GM23338 (cell line): ENCODE results near the gene GRHL3. TPM values are rescaled to one million over a fixed set of nuclear protein-coding genes. Genes with fewer than 3 reads are reported as not detected.
A peak's percentile ranks its signal among the peaks of the same experiment; 100 is the strongest.

Source experiments
- ATAC-seq: fragments of 200-7000 bp; cut with Tn5 transposase; 3 replicates; pipeline ENCODE4 v1.9.1; 2020
- DNase-seq: peaks from one replicate; pipeline ENCODE4 v3.0.0-alpha.2; 2015; ENCODE audit warnings: low spot score
- H2AFZ ChIP-seq: fragments of 200-600 bp; sonication (generic); 2 replicates; pipeline ENCODE4 v1.8.0; 2016; ENCODE audit warnings: antibody characterized with exemption, mild to moderate bottlenecking, moderate library complexity
- H3F3A ChIP-seq: fragments of 200-600 bp; sonication (generic); replicated peaks from 2 replicates; pipeline ENCODE4 v1.8.0; 2017; ENCODE audit warnings: antibody characterized with exemption, mixed run types, low read depth
- H3K27ac ChIP-seq: fragments of 200-600 bp; sonication (generic); 2 replicates; pipeline ENCODE4 v1.6.1; 2016; ENCODE audit warnings: low read depth
- H3K27me3 ChIP-seq: fragments of 200-600 bp; sonication (generic); 2 replicates; pipeline ENCODE4 v1.8.0; 2016; ENCODE audit warnings: mild to moderate bottlenecking, mixed run types, moderate library complexity; ENCODE audit not compliant: insufficient read depth
- H3K36me3 ChIP-seq: fragments of 200-600 bp; sonication (generic); 2 replicates; pipeline ENCODE4 v1.8.0; 2016; ENCODE audit warnings: mild to moderate bottlenecking; ENCODE audit not compliant: insufficient read depth
- H3K4me1 ChIP-seq: fragments of 200-600 bp; sonication (generic); 2 replicates; pipeline ENCODE4 v1.8.0; 2016; ENCODE audit warnings: mild to moderate bottlenecking, moderate library complexity; ENCODE audit not compliant: insufficient read depth
- H3K4me2 ChIP-seq: fragments of 200-600 bp; sonication (generic); 2 replicates; pipeline ENCODE4 v1.7.1; 2017; ENCODE audit warnings: mixed run types
- H3K4me3 ChIP-seq: fragments of 200-600 bp; sonication (generic); 2 replicates; pipeline ENCODE4 v1.6.1; 2016; ENCODE audit warnings: mixed run types
- H3K79me2 ChIP-seq: fragments of 200-600 bp; sonication (generic); replicated peaks from 2 replicates; pipeline ENCODE4 v1.8.0; 2017; ENCODE audit warnings: mild to moderate bottlenecking; ENCODE audit not compliant: insufficient read depth
- H3K9me2 ChIP-seq: fragments of 200-600 bp; sonication (generic); 2 replicates; pipeline ENCODE4 v1.8.0; 2017; ENCODE audit not compliant: insufficient read depth
- H4K20me1 ChIP-seq: fragments of 200-600 bp; sonication (generic); replicated peaks from 2 replicates; pipeline ENCODE4 v1.8.0; 2017; ENCODE audit warnings: mild to moderate bottlenecking; ENCODE audit not compliant: insufficient read depth
- H3K27ac Mint-ChIP-seq: 2 replicates; pipeline ENCODE4 v1.8.0; 2020; ENCODE audit warnings: inconsistent platforms, mild to moderate bottlenecking, moderate library complexity, mixed read lengths
- H3K27me3 Mint-ChIP-seq: 3 replicates; pipeline ENCODE4 v1.8.0; 2022; ENCODE audit warnings: low read depth, mild to moderate bottlenecking, moderate library complexity, mixed read lengths, inconsistent platforms; ENCODE audit not compliant: insufficient read depth, poor library complexity
- H3K36me3 Mint-ChIP-seq: 3 replicates; pipeline ENCODE4 v1.8.0; 2021; ENCODE audit warnings: low read depth, mild to moderate bottlenecking, inconsistent platforms, moderate library complexity, mixed read lengths
- H3K4me1 Mint-ChIP-seq: 3 replicates; pipeline ENCODE4 v1.8.0; 2020; ENCODE audit warnings: mild to moderate bottlenecking, inconsistent platforms, mixed read lengths
- H3K4me3 Mint-ChIP-seq: 3 replicates; pipeline ENCODE4 v1.8.0; 2021; ENCODE audit warnings: moderate library complexity, mild to moderate bottlenecking, inconsistent platforms, mixed read lengths
- H3K9me3 Mint-ChIP-seq: 3 replicates; pipeline ENCODE4 v1.8.0; 2020; ENCODE audit warnings: moderate library complexity, mild to moderate bottlenecking, inconsistent platforms, mixed read lengths
- CREB1 ChIP-seq: fragments of 250-450 bp; sonication (Bioruptor Pico); IDR thresholded peaks from 2 replicates; pipeline ENCODE4 v1.5.0; 2020; ENCODE audit warnings: low read depth, mild to moderate bottlenecking, moderate library complexity
- CTCF ChIP-seq, 2 experiments: fragments of 200-600 bp in 1 of 2; sonication (generic) in 1 of 2; conservative IDR thresholded peaks; 2 replicates each; pipeline versions ENCODE4 v1.5.1 to v1.6.1; 2016 to 2017; ENCODE audit warnings: antibody characterized with exemption in 2 of 2, low read depth in 2 of 2, mild to moderate bottlenecking in 2 of 2, moderate library complexity in 1 of 2
- ETS1 ChIP-seq: IDR thresholded peaks from 2 replicates; pipeline ENCODE4 v1.6.1; 2016; ENCODE audit warnings: antibody characterized with exemption
- EZH2 ChIP-seq: fragments of 200-600 bp; sonication (generic); IDR thresholded peaks from one replicate; pipeline ENCODE4 v1.8.0; 2017; ENCODE audit warnings: antibody characterized with exemption, mild to moderate bottlenecking, low read depth; ENCODE audit not compliant: unreplicated experiment
- EZH2phosphoT487 ChIP-seq: fragments of 200-600 bp; sonication (generic); IDR thresholded peaks from one replicate; pipeline ENCODE4 v1.8.1; 2018; ENCODE audit warnings: antibody characterized with exemption; ENCODE audit not compliant: unreplicated experiment
- JUNB ChIP-seq: IDR thresholded peaks from one replicate; pipeline ENCODE4 v1.6.1; 2016; ENCODE audit warnings: antibody characterized with exemption; ENCODE audit not compliant: unreplicated experiment
- NANOG ChIP-seq: IDR thresholded peaks from 2 replicates; pipeline ENCODE4 v1.6.1; 2016; ENCODE audit warnings: antibody characterized with exemption, borderline replicate concordance
- POLR2AphosphoS5 ChIP-seq: IDR thresholded peaks from 2 replicates; pipeline ENCODE4 v1.6.1; 2016; ENCODE audit warnings: antibody characterized with exemption, low read depth
- REST ChIP-seq: IDR thresholded peaks from one replicate; pipeline ENCODE4 v1.6.1; 2018; ENCODE audit warnings: antibody characterized with exemption; ENCODE audit not compliant: unreplicated experiment
- STAT1 ChIP-seq: IDR thresholded peaks from one replicate; pipeline ENCODE4 v1.6.1; 2016; ENCODE audit warnings: antibody characterized with exemption; ENCODE audit not compliant: unreplicated experiment
- ZNF331 ChIP-seq: fragments of 250-450 bp; sonication (Bioruptor Pico); IDR thresholded peaks from 2 replicates; pipeline ENCODE4 v1.5.0; 2020; ENCODE audit warnings: low read depth, mild to moderate bottlenecking, moderate library complexity
- polyA plus RNA-seq: library from polyadenylated mRNA; unstranded; fragments of >200 nt; fragmentation: Nextera tagmentation; extraction: Ambion mirVana; gene quantifications from 2 replicates; pipeline ENCODE4 v1.2.1, GENCODE V29; 2016
- total RNA-seq: library from RNA; depleted of rRNA; stranded (reverse); fragments of >200 nt; shearing (Covaris generic); gene quantifications from 2 replicates; pipeline ENCODE4 v1.2.3, GENCODE V29; 2014

Gene GRHL3
- total and polyA plus RNA-seq, 2 experiments from 2014 or later = 0.78 to 1.1 TPM

- ATAC-seq (no peak), DNase-seq (no peak)
- H4K20me1 ChIP-seq = no peaks in the 10 kb centered on the region
- Mint-ChIP-seq H3K27ac (no peak overlapping the region), H3K36me3 (no peaks in the 10 kb centered on the region), H3K4me1 (peaks cover 31% of the 10 kb centered on the region), H3K4me3 (no peak overlapping the region), H3K27me3 (peaks cover 41% of the 10 kb centered on the region), H3K9me3 (no peaks in the 10 kb centered on the region)
- H3F3A ChIP-seq = peaks cover 8% of the 10 kb centered on the region; the same call in 1 of the 2 replicates
- no peaks in the 10 kb centered on the region for H3K9me2 ChIP-seq
- H3K79me2 ChIP-seq = no peaks in the 10 kb centered on the region
- peaks cover 46% of the 10 kb centered on the region for H3K27me3 ChIP-seq
- H3K4me1 ChIP-seq = peaks cover 26% of the 10 kb centered on the region
- H2AFZ ChIP-seq = no peak overlapping the region
- H3K27ac ChIP-seq = no peak overlapping the region
- TF ChIP-seq EZH2phosphoT487 = no peak
- H3K36me3 ChIP-seq = no peaks in the 10 kb centered on the region
- H3K4me3 ChIP-seq = peak overlapping the region; percentile 83; the same call in 1 of the 2 replicates
- H3K4me2 ChIP-seq = 0 out of 2 replicates have a peak overlapping the region, but pooled peaks have one; percentile 78
Measured at GRCh38 chr1:24323281-24323680, 4.1 kb downstream of the GRHL3 start.

GRCh38 chr1:24324903-24325302 is 5.7 kb downstream of the GRHL3 start:
- H3F3A ChIP-seq = peaks cover 8% of the 10 kb centered on the region; the same call in 1 of the 2 replicates
- ATAC-seq = no peak
- no peaks in the 10 kb centered on the region for H3K9me2 ChIP-seq
- H3K27me3 ChIP-seq = peaks cover 43% of the 10 kb centered on the region
- DNase-seq = no peak
- no peaks in the 10 kb centered on the region for H3K9me3 Mint-ChIP-seq
- H3K4me1 Mint-ChIP-seq = peaks cover 26% of the 10 kb centered on the region
- H3K4me3 Mint-ChIP-seq = no peak overlapping the region
- no peaks in the 10 kb centered on the region for H3K79me2 ChIP-seq
- H3K27ac ChIP-seq = no peak overlapping the region
- H4K20me1 ChIP-seq = no peaks in the 10 kb centered on the region
- peaks cover 41% of the 10 kb centered on the region for H3K27me3 Mint-ChIP-seq
- H3K4me3 ChIP-seq = no peak overlapping the region
- no peak overlapping the region for H3K4me2 ChIP-seq
- no peak overlapping the region for H3K27ac Mint-ChIP-seq
- no peaks in the 10 kb centered on the region for H3K36me3 Mint-ChIP-seq
- H2AFZ ChIP-seq = no peak overlapping the region
- peaks cover 26% of the 10 kb centered on the region for H3K4me1 ChIP-seq
- H3K36me3 ChIP-seq = no peaks in the 10 kb centered on the region
- no peak for TF ChIP-seq POLR2AphosphoS5
- TF ChIP-seq CREB1 = no peak
- TF ChIP-seq CTCF (conservative IDR thresholded peaks at IDR 0.05; ENCODE audit: low read depth in 2 of 2) = no peak
- TF ChIP-seq STAT1 = no peak
- TF ChIP-seq ZNF331 (CRISPR knock-in tag) = no peak
- no peak for TF ChIP-seq ETS1
- no peak for TF ChIP-seq EZH2
- TF ChIP-seq REST = no peak
- no peak for TF ChIP-seq NANOG
- TF ChIP-seq JUNB = no peak
- TF ChIP-seq EZH2phosphoT487 = no peak
